ENCODE measurements around the gene WNT9A. TPM values are rescaled to one million over a fixed set of nuclear protein-coding genes. Genes with fewer than 3 reads are reported as not detected.

Gene WNT9A
- total and polyA plus RNA-seq, 9 of the 15 experiments (the other 6 are each of a cell fraction or from before 2014, with no cell fraction given): 0.04 to 0.17 (median 0.10) TPM; not detected in 4

- peaks cover 0 to 40% of the 10 kb centered on the region in 2 experiments; a peak in 2 of 5 replicates for H3K4me1 ChIP-seq (replicated peaks in 1 of 2; ENCODE audit: control insufficient read depth in 2 of 2, insufficient read depth in 2 of 2, low read length in 2 of 2)
- H3K27me3 ChIP-seq (ENCODE audit: control insufficient read depth in 2 of 2, insufficient read depth in 2 of 2, low read length in 2 of 2): peaks cover 4 to 36% of the 10 kb centered on the region in 2 experiments; a peak in 4 of 5 replicates
- 30% methylated on average over 1 of the region's 1 CpG for WGBS (ENCODE audit: insufficient coverage, low coverage, missing lambda C conversion rate)
- H3K9me3 ChIP-seq (replicated peaks; ENCODE audit: control insufficient read depth, insufficient read depth, low read depth, low read length): no peaks in the 10 kb centered on the region
- in situ Hi-C loops (cut with MboI): no loop called here
- no TSS peak for BruUV-seq (replicated peaks)
- H3K9me1 ChIP-seq (ENCODE audit: control insufficient read depth, insufficient read depth, low read length): peaks cover 4% of the 10 kb centered on the region
- H3K79me2 ChIP-seq (ENCODE audit: control insufficient read depth, insufficient read depth, low read length): no peaks in the 10 kb centered on the region
- no peaks in the 10 kb centered on the region; the same call in none of the 2 replicates for H4K20me1 ChIP-seq (replicated peaks; ENCODE audit: control insufficient read depth, insufficient read depth, low read length)
- no peak overlapping the region; the same call in 2 of the 3 replicates for H3K27ac ChIP-seq (ENCODE audit: extremely low read depth, low read depth, low read length)
- no peak overlapping the region for H3K4me3 ChIP-seq
- H3K36me3 ChIP-seq (ENCODE audit: control insufficient read depth, insufficient read depth, low read length): no peaks in the 10 kb centered on the region
- intact Hi-C loops (cut with micrococcal nuclease): no loop called here
- no peak overlapping the region for H3K9ac ChIP-seq (ENCODE audit: insufficient read depth in 1 of 2, low read depth in 2 of 2, low read length in 2 of 2)
- ChIA-PET CTCF (ENCODE audit: low intra/inter-chr PET ratio) (no interaction called here), POLR2A (no interaction called here)
- no peak overlapping the region for H3K4me2 ChIP-seq (ENCODE audit: insufficient read depth, low read length)
- no peak for FAIRE-seq
- H2AFZ ChIP-seq (ENCODE audit: low read depth, low read length): no peak overlapping the region
- ATAC-seq: no peak
- DNase-seq (ENCODE audit: extremely low read depth in 1 of 4, low spot score in 3 of 4): no peak
- TF ChIP-seq HMG20B (CRISPR knock-in tag; IDR thresholded peaks at IDR 0.05) (no peak), ZBTB8A (IDR thresholded peaks at IDR 0.05; ENCODE audit: partially characterized antibody) (no peak), ZNF609 (CRISPR knock-in tag; IDR thresholded peaks at IDR 0.05; ENCODE audit: borderline replicate concordance) (no peak), CTCF (IDR thresholded peaks at IDR 0.05 in 2 of 3, conservative IDR thresholded peaks at IDR 0.05 in 1 of 3; ENCODE audit: insufficient read depth in 2 of 3, low read depth in 1 of 3, low read length in 3 of 3) (no peak), OTX1 (CRISPR knock-in tag; IDR thresholded peaks at IDR 0.05) (peak; percentile 70; the same call in 1 of the 2 replicates), MECOM (CRISPR knock-in tag; IDR thresholded peaks at IDR 0.05) (no peak), SMAD2 (IDR thresholded peaks at IDR 0.05; ENCODE audit: low read depth, low read length) (no peak), ZNF518B (CRISPR knock-in tag; IDR thresholded peaks at IDR 0.05) (no peak), THRB (CRISPR knock-in tag; conservative IDR thresholded peaks at IDR 0.05) (peak; percentile 41; the same call in 1 of the 2 replicates), CXXC5 (CRISPR knock-in tag; IDR thresholded peaks at IDR 0.05) (no peak)
These were observed 41.1 kb downstream of the WNT9A start for GRCh38 chr1:227906550-227907071.
